Natural killer cell (primary cell): Measurements from ENCODE around the gene SOX6. TPM values are rescaled to one million over a fixed set of nuclear protein-coding genes. Genes with fewer than 3 reads are reported as not detected.

ENCODE experiments used
- ATAC-seq, 3 donors: fragments of 150-1000 bp in 2 of 3; fragments of 200-7000 bp in 1 of 3; cut with Tn5 transposase; 1 replicate in 1 of 3; 2 replicates in 2 of 3; pipeline ENCODE4 v1.10.0; 2021; ENCODE audit warnings: mild to moderate bottlenecking in 2 of 3, moderate library complexity in 2 of 3
- DNase-seq, 2 donors: peaks; one replicate each; pipeline versions ENCODE4 v3.0.0 to v3.0.0-alpha.2; 2013 to 2021; ENCODE audit warnings: mixed read lengths in 1 of 2
- H3K27ac ChIP-seq: one replicate; pipeline ENCODE4 v1.5.1; 2013; ENCODE audit warnings: mild to moderate bottlenecking, low read length
- H3K27me3 ChIP-seq: one replicate; pipeline ENCODE4 v1.6.1; 2013; ENCODE audit warnings: low read length; ENCODE audit not compliant: control insufficient read depth, insufficient read depth
- H3K36me3 ChIP-seq: one replicate; pipeline ENCODE4 v1.6.1; 2013; ENCODE audit warnings: low read length; ENCODE audit not compliant: control insufficient read depth, insufficient read depth
- H3K4me1 ChIP-seq: one replicate; pipeline ENCODE4 v1.6.1; 2013; ENCODE audit warnings: low read length; ENCODE audit not compliant: control insufficient read depth, insufficient read depth
- H3K4me3 ChIP-seq: one replicate; pipeline ENCODE4 v1.5.1; 2013; ENCODE audit warnings: low read length
- H3K9me3 ChIP-seq: one replicate; pipeline ENCODE4 v1.6.1; 2013; ENCODE audit warnings: low read length; ENCODE audit not compliant: control insufficient read depth, insufficient read depth
- H3K27ac Mint-ChIP-seq, 2 donors: one replicate each; pipeline ENCODE4 v1.8.0; 2022; ENCODE audit warnings: mild to moderate bottlenecking in 2 of 2, mixed read lengths in 2 of 2, moderate library complexity in 1 of 2
- H3K27me3 Mint-ChIP-seq, 2 donors: one replicate each; pipeline ENCODE4 v1.8.0; 2022; ENCODE audit warnings: low read depth in 2 of 2, mixed read lengths in 2 of 2
- H3K36me3 Mint-ChIP-seq: one replicate; pipeline ENCODE4 v1.8.0; 2022; ENCODE audit warnings: mixed read lengths
- H3K4me1 Mint-ChIP-seq, 2 donors: one replicate each; pipeline ENCODE4 v1.8.0; 2022; ENCODE audit warnings: mixed read lengths in 2 of 2
- H3K4me3 Mint-ChIP-seq: one replicate; pipeline ENCODE4 v1.8.0; 2022; ENCODE audit warnings: mild to moderate bottlenecking, moderate library complexity, mixed read lengths
- H3K9me3 Mint-ChIP-seq, 2 donors: one replicate each; pipeline ENCODE4 v1.8.0; 2022; ENCODE audit warnings: mixed read lengths in 2 of 2
- CTCF ChIP-seq: fragments of 200-600 bp; IDR thresholded peaks from one replicate; pipeline ENCODE4 v1.8.0; 2022; ENCODE audit warnings: antibody characterized with exemption
- WGBS: methylation state at CpG from one replicate; pipeline ENCODE4 v1.1.7; 2013; ENCODE audit warnings: missing lambda C conversion rate; ENCODE audit not compliant: insufficient coverage; 5-methylcytosine and 5-hydroxymethylcytosine counted together
- intact Hi-C: fragments of 100-400 bp; cut with micrococcal nuclease; formaldehyde crosslinking; loops from one replicate; pipeline ENCODE4 v1.14.2; 2022
- total RNA-seq, 4 donors: library from RNA; stranded (reverse); fragments of 120-200 nt in 1 of 4; gene quantifications; one replicate each; pipeline versions ENCODE4 v1.2.3 to v1.2.4, GENCODE V29; 2013 to 2022

Gene SOX6
- total RNA-seq, 3 donors from 2014 or later (not counting 1 experiment from before 2014, with no cell fraction given), result 0.27 TPM; not detected in 2

- ATAC-seq (no peak), DNase-seq (no peak)
- intact Hi-C loops, result no loop called here
- H3K27me3 Mint-ChIP-seq, result no peaks in the 10 kb centered on the region
- H3K4me3 ChIP-seq, result no peak overlapping the region
- no peak overlapping the region for H3K27ac Mint-ChIP-seq
- no peaks in the 10 kb centered on the region for H3K27me3 ChIP-seq
- no peaks in the 10 kb centered on the region for H3K4me1 ChIP-seq
- H3K4me3 Mint-ChIP-seq, result no peak overlapping the region
- H3K9me3 ChIP-seq, result no peaks in the 10 kb centered on the region
- H3K4me1 Mint-ChIP-seq, result no peaks in the 10 kb centered on the region
- no peak overlapping the region for H3K27ac ChIP-seq
- H3K9me3 Mint-ChIP-seq, result peaks cover 9 to 18% of the 10 kb centered on the region in 2 donors
- no peak for TF ChIP-seq CTCF
- no peaks in the 10 kb centered on the region for H3K36me3 ChIP-seq
- H3K36me3 Mint-ChIP-seq, result peaks cover 6% of the 10 kb centered on the region
Measured at GRCh38 chr11:16058671-16059070, 297.7 kb downstream of the SOX6 start.

- no peaks in the 10 kb centered on the region for H3K27me3 ChIP-seq
- WGBS, result 56% methylated on average over 1 of the region's 1 CpG
- H3K27ac Mint-ChIP-seq, result no peak overlapping the region
- H3K4me1 Mint-ChIP-seq, result no peaks in the 10 kb centered on the region
- no peak overlapping the region for H3K4me3 ChIP-seq
- H3K9me3 ChIP-seq, result no peaks in the 10 kb centered on the region
- TF ChIP-seq CTCF, result no peak
- no peak overlapping the region for H3K27ac ChIP-seq
- no peaks in the 10 kb centered on the region for H3K36me3 Mint-ChIP-seq
- intact Hi-C loops, result no loop called here
- H3K4me3 Mint-ChIP-seq, result no peak overlapping the region
- H3K4me1 ChIP-seq, result no peaks in the 10 kb centered on the region
- H3K9me3 Mint-ChIP-seq, result peaks cover 6 to 11% of the 10 kb centered on the region in 2 donors
- ATAC-seq, result no peak
- no peaks in the 10 kb centered on the region for H3K36me3 ChIP-seq
- H3K27me3 Mint-ChIP-seq, result no peaks in the 10 kb centered on the region
- DNase-seq, result no peak
Measured at GRCh38 chr11:16052750-16053149, 303.6 kb downstream of the SOX6 start.

- Mint-ChIP-seq H3K9me3 (peaks cover 3 to 5% of the 10 kb centered on the region in 2 donors), H3K27ac (no peak overlapping the region), H3K4me3 (no peak overlapping the region), H3K36me3 (no peaks in the 10 kb centered on the region), H3K4me1 (no peaks in the 10 kb centered on the region), H3K27me3 (no peaks in the 10 kb centered on the region)
- no peak for DNase-seq
- WGBS, result 90% methylated on average over 5 of the region's 5 CpGs
- Histone ChIP-seq H3K9me3 (no peaks in the 10 kb centered on the region), H3K4me3 (no peak overlapping the region), H3K27ac (no peak overlapping the region), H3K27me3 (no peaks in the 10 kb centered on the region), H3K4me1 (no peaks in the 10 kb centered on the region), H3K36me3 (no peaks in the 10 kb centered on the region)
- intact Hi-C loops, result no loop called here
- ATAC-seq, result no peak
- no peak for TF ChIP-seq CTCF
Measured at GRCh38 chr11:16049611-16050010, 306.7 kb downstream of the SOX6 start.

- peaks cover 3 to 4% of the 10 kb centered on the region in 2 donors for H3K9me3 Mint-ChIP-seq
- no peaks in the 10 kb centered on the region for H3K36me3 ChIP-seq
- TF ChIP-seq CTCF, result no peak
- no peaks in the 10 kb centered on the region for H3K4me1 ChIP-seq
- DNase-seq (no peak), ATAC-seq (no peak)
- WGBS, result 75% methylated on average over 4 of the region's 6 CpGs
- H3K27ac Mint-ChIP-seq, result no peak overlapping the region
- H3K27me3 Mint-ChIP-seq, result no peaks in the 10 kb centered on the region
- H3K4me3 Mint-ChIP-seq, result no peak overlapping the region
- no peaks in the 10 kb centered on the region for H3K4me1 Mint-ChIP-seq
- H3K27me3 ChIP-seq, result no peaks in the 10 kb centered on the region
- no peak overlapping the region for H3K4me3 ChIP-seq
- no peaks in the 10 kb centered on the region for H3K9me3 ChIP-seq
- no peaks in the 10 kb centered on the region for H3K36me3 Mint-ChIP-seq
- H3K27ac ChIP-seq, result no peak overlapping the region
- intact Hi-C loops, result no loop called here
Measured at GRCh38 chr11:16047073-16047472, 309.3 kb downstream of the SOX6 start.
